Femur (tissue), 1 donor: ENCODE results near the gene LMOD1.
"Not testable (repeated sequence)": the region's sequence is repeated elsewhere in the genome, so short reads cannot be mapped to it uniquely, and the experiment has no call there.

Source experiments
- DNase-seq: peaks from one replicate; pipeline ENCODE4 v3.0.0-alpha.2; 2017

LMOD1 gene

GRCh38 chr1:201912832-201913231 is 33.5 kb downstream of the LMOD1 start:
- DNase-seq = no peak

DNA sequence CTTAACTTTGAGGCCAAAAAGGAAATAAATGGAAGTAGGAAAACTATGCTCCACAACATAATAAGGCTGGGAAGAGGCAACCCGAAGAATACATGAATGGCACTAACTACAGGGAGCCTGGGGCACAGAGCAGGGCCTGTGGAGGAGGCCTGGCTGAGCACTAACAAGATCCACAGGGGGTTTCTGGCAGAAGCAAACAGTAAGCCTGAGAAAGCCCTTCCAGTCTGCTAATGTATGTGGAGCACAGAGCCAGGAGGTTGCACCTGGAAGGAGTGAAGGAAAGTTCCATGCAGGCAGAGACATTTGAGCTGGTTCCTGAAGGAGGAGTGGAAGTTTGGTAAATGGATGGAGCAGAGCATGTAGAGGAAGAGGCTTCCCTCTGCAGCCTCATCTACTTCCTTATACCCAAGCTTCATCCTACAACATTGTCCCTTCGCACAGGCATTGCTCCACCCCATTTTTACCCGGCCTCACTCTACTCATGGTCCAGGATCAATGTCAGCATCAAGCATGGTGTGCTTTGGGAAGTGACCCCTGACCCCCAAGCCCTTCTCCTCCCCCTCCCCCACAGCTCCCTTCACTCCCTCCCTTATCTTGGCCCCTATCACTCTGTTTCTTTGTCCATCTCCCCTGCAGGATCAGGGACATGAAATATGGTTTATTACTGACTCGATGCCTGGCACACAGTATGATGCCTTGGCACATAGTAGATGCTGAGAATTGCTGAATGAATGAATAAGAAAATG is 34.3 kb downstream of the LMOD1 start:
- DNase-seq = no peak

GRCh38 chr1:201907621-201908020 is 38.7 kb downstream of the LMOD1 start:
- DNase-seq = no peak

GRCh38 chr1:201906336-201906735 is 40.0 kb downstream of the LMOD1 start:
- no peak for DNase-seq

- no peak for DNase-seq
Observed at GRCh38 chr1:201905234-201905890, 41.0 kb downstream of the LMOD1 start.

GRCh38 chr1:201904579-201904978 is 41.8 kb downstream of the LMOD1 start:
- DNase-seq = no peak

DNA sequence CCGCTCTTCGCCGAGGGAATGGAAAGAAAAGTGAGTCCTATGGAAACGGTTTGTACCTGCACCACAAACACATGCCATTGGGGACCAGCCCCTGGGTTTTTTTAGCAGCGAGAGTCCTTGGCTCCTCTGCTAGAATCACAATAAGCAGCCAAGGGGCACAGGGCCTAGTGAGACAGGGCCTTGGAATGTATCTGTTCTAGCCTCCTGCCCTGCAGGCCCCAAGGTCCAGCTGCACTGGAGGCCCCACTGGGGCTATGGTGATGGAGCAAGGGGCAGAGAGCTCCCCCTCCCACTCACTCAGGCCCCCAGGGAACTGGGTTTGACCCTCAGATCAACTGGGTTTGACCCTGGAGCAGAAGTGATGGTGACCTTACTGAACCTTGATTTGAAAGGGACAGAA is 43.2 kb downstream of the LMOD1 start:
- DNase-seq = no peak

DNA sequence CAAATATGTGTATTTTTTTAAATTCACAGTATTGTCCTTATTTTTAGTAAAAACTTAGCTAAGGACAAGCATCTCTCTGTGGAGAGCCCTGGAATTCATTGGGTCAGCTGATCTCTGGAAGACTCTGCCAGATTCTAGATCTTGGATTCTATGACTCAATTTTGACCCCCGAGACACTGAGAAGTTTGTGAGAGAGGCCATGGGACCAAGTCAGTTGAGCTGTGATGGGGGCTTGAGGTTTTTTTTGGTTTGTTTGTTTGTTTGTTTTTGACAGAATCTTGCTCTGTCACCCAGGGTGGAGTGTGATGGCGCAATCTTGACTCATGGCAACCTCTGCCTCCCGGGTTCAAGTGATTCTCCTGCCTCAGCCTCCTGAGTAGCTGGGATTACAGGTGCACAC is 44.1 kb downstream of the LMOD1 start:
- no peak for DNase-seq

GRCh38 chr1:201901036-201901435 is 45.3 kb downstream of the LMOD1 start:
- DNase-seq = not testable (repeated sequence)

GRCh38 chr1:201900476-201900875 is 45.9 kb downstream of the LMOD1 start:
- DNase-seq = no peak

DNA sequence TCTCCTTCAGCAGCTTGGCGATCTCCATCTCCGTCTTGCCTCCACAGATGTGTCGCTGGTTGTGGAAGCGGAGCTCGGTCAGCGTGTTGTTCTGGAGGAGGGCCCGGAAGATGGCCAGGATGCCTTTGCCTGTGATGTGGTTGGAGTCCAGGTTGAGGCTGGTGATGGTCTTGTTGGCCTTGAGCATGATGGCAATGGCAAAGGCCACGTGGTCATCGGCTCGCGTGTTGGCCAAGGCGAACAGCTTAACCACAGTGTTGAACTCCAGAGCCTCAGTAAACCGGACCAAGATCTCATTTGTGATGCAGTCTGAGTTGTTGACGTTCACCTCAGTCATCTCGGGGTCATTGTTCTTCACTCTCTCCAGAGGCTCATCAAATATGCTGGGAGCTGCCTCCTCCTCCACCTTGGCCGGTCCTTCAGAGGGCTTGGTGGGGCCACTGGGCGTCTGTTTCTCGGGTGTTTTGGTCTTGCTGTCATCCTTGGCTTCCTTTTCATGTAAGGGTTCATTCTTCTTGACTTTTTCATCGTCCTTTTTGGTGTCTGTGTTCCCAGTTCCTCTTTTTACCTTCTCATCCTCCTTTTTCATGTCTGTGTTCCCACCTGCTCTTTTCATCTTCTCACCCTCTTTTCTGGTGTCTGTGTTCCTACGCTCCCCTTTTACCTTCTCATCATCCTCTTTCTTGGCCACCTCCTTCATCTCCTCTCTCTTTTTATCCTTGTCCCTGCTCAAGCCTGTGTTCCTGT is 46.5 kb downstream of the LMOD1 start:
- no peak for DNase-seq

- DNase-seq = no peak
Observed at GRCh38 chr1:201898992-201899391, 47.4 kb downstream of the LMOD1 start.

- DNase-seq = no peak
Observed at GRCh38 chr1:201898240-201898894, 48.0 kb downstream of the LMOD1 start.

DNA sequence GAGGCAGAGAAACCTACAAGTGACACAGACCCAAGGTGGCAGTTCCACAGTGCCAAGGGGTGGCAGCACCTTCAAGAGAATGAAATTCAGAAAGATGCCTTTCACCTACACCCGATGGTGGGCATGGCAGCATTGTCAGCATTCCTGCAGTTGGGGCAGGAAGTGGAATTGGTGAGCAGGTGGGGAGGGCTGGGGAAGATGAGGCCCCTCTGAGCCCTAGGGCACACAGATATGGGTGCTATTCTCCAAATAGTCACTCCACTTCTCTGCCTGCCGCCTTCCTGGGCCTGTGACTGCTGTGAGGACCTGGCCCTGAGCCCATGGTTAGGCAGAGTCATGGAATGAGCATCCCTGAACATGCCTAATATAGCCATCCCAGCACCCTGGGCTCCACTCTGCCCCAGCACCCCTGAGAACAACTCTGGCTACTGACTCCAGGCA is 49.4 kb downstream of the LMOD1 start:
- DNase-seq = no peak

- DNase-seq = peak; percentile 91
Observed at GRCh38 chr1:201895913-201896807, 50.2 kb downstream of the LMOD1 start.

- DNase-seq = no peak
Observed at GRCh38 chr1:201895120-201895665, 51.2 kb downstream of the LMOD1 start.

- DNase-seq = no peak
Observed at GRCh38 chr1:201894343-201895119, 51.8 kb downstream of the LMOD1 start.

- DNase-seq = no peak
Observed at GRCh38 chr1:201893431-201893830, 52.9 kb downstream of the LMOD1 start.

- DNase-seq = no peak
Observed at GRCh38 chr1:201892211-201892610, 54.1 kb downstream of the LMOD1 start.

DNA sequence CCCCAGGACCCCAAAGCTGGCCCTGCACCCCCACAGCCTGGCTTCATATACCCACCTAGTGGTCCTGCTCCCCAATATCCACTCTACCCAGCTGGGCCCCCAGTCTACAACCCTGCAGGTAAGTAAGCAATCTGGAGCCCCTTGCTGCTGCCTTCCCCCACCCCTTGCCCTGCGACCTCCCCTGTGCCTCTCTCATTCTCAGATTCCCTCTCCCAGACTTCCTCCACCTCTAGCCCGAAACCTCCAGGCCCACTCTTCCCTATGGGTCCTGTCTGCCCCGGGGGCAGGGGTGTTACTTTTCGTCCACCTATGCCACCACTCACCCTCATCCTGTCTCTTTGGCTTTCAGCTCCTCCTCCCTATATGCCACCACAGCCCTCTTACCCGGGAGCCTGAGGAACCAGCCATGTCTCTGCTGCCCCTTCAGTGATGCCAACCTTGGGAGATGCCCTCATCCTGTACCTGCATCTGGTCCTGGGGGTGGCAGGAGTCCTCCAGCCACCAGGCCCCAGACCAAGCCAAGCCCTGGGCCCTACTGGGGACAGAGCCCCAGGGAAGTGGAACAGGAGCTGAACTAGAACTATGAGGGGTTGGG is 54.8 kb downstream of the LMOD1 start:
- DNase-seq = no peak
